HepG2 (cell line): ENCODE data around the gene NEIL1. TPM values are rescaled to one million over a fixed set of nuclear protein-coding genes. Genes with fewer than 3 reads are reported as not detected.

ENCODE experiments used
- ATRX ChIP-seq: sonication (generic); formaldehyde crosslinking; IDR thresholded peaks from 2 replicates; pipeline ENCODE4 v1.4.0; 2020; ENCODE audit warnings: missing genetic modification reagents, borderline replicate concordance
- BORCS8-MEF2B ChIP-seq: sonication (generic); formaldehyde crosslinking; IDR thresholded peaks from 2 replicates; pipeline ENCODE4 v1.8.0; 2022; ENCODE audit warnings: mild to moderate bottlenecking, missing genetic modification reagents
- ESRRA ChIP-seq: sonication (generic); formaldehyde crosslinking; IDR thresholded peaks from 2 replicates; pipeline ENCODE4 v1.5.1; 2020; ENCODE audit warnings: mild to moderate bottlenecking, low read depth, missing genetic modification reagents
- JARID2 ChIP-seq: sonication (generic); formaldehyde crosslinking; IDR thresholded peaks from 2 replicates; pipeline ENCODE4 v1.8.1; 2023; ENCODE audit warnings: missing genetic modification reagents, inconsistent platforms; ENCODE audit not compliant: insufficient replicate concordance
- MAFF ChIP-seq: IDR thresholded peaks from 2 replicates; pipeline ENCODE4 v1.6.1; 2011; ENCODE audit warnings: low read depth, low read length, improper control_type of control experiment
- NFKBIZ ChIP-seq: IDR thresholded peaks from 2 replicates; pipeline ENCODE4 v1.6.1; 2018; ENCODE audit warnings: missing genetic modification reagents, missing compliant biosample characterization
- NR2F2 ChIP-seq: IDR thresholded peaks from 2 replicates; pipeline ENCODE4 v1.6.1; 2012; ENCODE audit warnings: low read depth, inconsistent platforms, borderline replicate concordance
- PATZ1 ChIP-seq: sonication (generic); formaldehyde crosslinking; IDR thresholded peaks from 2 replicates; pipeline ENCODE4 v1.4.0; 2020; ENCODE audit warnings: missing genetic modification reagents
- PAX8 ChIP-seq: sonication (generic); formaldehyde crosslinking; IDR thresholded peaks from 2 replicates; pipeline ENCODE4 v1.8.0; 2022; ENCODE audit warnings: mild to moderate bottlenecking, missing genetic modification reagents, borderline replicate concordance
- PRDM15 ChIP-seq: sonication (generic); formaldehyde crosslinking; IDR thresholded peaks from 2 replicates; pipeline ENCODE4 v1.4.0; 2020; ENCODE audit warnings: missing genetic modification reagents
- SALL1 ChIP-seq: sonication (generic); formaldehyde crosslinking; IDR thresholded peaks from 2 replicates; pipeline ENCODE4 v1.8.0; 2022; ENCODE audit warnings: mild to moderate bottlenecking, missing genetic modification reagents
- SMYD3 ChIP-seq: sonication (generic); formaldehyde crosslinking; IDR thresholded peaks from 2 replicates; pipeline ENCODE4 v1.8.1; 2023; ENCODE audit warnings: mild to moderate bottlenecking, missing genetic modification reagents
- TMF1 ChIP-seq: sonication (generic); formaldehyde crosslinking; IDR thresholded peaks from 2 replicates; pipeline ENCODE4 v1.8.1; 2022; ENCODE audit warnings: low read depth, missing genetic modification reagents
- ZNF564 ChIP-seq: sonication (generic); formaldehyde crosslinking; IDR thresholded peaks from 2 replicates; pipeline ENCODE4 v1.8.1; 2023; ENCODE audit warnings: mild to moderate bottlenecking, missing genetic modification reagents
- ZSCAN12 ChIP-seq: sonication (generic); formaldehyde crosslinking; IDR thresholded peaks from 2 replicates; pipeline ENCODE4 v1.9.0; 2021; ENCODE audit warnings: mild to moderate bottlenecking, missing genetic modification reagents
- polyA plus RNA-seq, 8 experiments: library from polyadenylated mRNA; depleted of rRNA in 3 of 8; stranded (reverse) in 7 of 8; unstranded in 1 of 8; fragments of >200 nt; fragmentation: Illumina TruSeq in 4 of 8; extraction: Trizol in 4 of 8; gene quantifications; 2 replicates each; pipeline versions ENCODE4 v1.2.1 to v1.2.3, GENCODE V29; 2011 to 2016; ENCODE audit warnings: low read depth in 4 of 8, missing spikeins in 1 of 8, mixed read lengths in 1 of 8; ENCODE audit not compliant: insufficient read depth in 1 of 8
- total RNA-seq, 5 experiments: library from RNA; depleted of rRNA; stranded (reverse); fragments of >200 nt; fragmentation: Illumina TruSeq; extraction: Trizol; gene quantifications; 2 replicates each; pipeline ENCODE4 v1.2.3, GENCODE V29; 2016; ENCODE audit warnings: low read depth in 1 of 5
- TF ChIP-seq, protein P1 (sequence below): sonication (generic); formaldehyde crosslinking; IDR thresholded peaks from 2 replicates; pipeline ENCODE4 v1.4.0; 2020; ENCODE audit warnings: missing genetic modification reagents
- TF ChIP-seq, protein P2 (sequence below): sonication (generic); formaldehyde crosslinking; IDR thresholded peaks from 2 replicates; pipeline ENCODE4 v1.5.0; 2020; ENCODE audit warnings: mild to moderate bottlenecking, low read depth, missing genetic modification reagents, borderline replicate concordance
- TF ChIP-seq, protein P3 (sequence below): fragments of 450-650 bp; IDR thresholded peaks from 2 replicates; pipeline ENCODE4 v1.6.1; 2016

NEIL1 gene
- total and polyA plus RNA-seq, 2 of the 13 experiments (the other 11 are each of a cell fraction or from before 2014, with no cell fraction given): 10.4 to 15.5 TPM

- TF ChIP-seq, protein P1, sequence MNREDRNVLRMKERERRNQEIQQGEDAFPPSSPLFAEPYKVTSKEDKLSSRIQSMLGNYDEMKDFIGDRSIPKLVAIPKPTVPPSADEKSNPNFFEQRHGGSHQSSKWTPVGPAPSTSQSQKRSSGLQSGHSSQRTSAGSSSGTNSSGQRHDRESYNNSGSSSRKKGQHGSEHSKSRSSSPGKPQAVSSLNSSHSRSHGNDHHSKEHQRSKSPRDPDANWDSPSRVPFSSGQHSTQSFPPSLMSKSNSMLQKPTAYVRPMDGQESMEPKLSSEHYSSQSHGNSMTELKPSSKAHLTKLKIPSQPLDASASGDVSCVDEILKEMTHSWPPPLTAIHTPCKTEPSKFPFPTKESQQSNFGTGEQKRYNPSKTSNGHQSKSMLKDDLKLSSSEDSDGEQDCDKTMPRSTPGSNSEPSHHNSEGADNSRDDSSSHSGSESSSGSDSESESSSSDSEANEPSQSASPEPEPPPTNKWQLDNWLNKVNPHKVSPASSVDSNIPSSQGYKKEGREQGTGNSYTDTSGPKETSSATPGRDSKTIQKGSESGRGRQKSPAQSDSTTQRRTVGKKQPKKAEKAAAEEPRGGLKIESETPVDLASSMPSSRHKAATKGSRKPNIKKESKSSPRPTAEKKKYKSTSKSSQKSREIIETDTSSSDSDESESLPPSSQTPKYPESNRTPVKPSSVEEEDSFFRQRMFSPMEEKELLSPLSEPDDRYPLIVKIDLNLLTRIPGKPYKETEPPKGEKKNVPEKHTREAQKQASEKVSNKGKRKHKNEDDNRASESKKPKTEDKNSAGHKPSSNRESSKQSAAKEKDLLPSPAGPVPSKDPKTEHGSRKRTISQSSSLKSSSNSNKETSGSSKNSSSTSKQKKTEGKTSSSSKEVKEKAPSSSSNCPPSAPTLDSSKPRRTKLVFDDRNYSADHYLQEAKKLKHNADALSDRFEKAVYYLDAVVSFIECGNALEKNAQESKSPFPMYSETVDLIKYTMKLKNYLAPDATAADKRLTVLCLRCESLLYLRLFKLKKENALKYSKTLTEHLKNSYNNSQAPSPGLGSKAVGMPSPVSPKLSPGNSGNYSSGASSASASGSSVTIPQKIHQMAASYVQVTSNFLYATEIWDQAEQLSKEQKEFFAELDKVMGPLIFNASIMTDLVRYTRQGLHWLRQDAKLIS (CRISPR knock-in tag): no peak
- TF ChIP-seq PAX8 (CRISPR knock-in tag) (no peak), ESRRA (CRISPR knock-in tag) (no peak), SALL1 (CRISPR knock-in tag) (peak; percentile 68), TMF1 (CRISPR knock-in tag) (no peak), ZSCAN12 (CRISPR knock-in tag) (0 out of 2 replicates have a peak, but pooled peaks have one; percentile 48), PATZ1 (peak; percentile 95), PRDM15 (CRISPR knock-in tag) (peak; percentile 55; the same call in 1 of the 2 replicates), MAFF (no peak), JARID2 (CRISPR knock-in tag) (no peak), NFKBIZ (CRISPR knock-in tag) (no peak), SMYD3 (0 out of 2 replicates have a peak, but pooled peaks have one; percentile 35), ZNF564 (CRISPR knock-in tag) (no peak), BORCS8-MEF2B (CRISPR knock-in tag) (peak; percentile 75), NR2F2 (no peak), ATRX (CRISPR knock-in tag) (no peak)
- TF ChIP-seq, protein P2, sequence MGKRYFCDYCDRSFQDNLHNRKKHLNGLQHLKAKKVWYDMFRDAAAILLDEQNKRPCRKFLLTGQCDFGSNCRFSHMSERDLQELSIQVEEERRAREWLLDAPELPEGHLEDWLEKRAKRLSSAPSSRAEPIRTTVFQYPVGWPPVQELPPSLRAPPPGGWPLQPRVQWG: no peak
- TF ChIP-seq, protein P3, sequence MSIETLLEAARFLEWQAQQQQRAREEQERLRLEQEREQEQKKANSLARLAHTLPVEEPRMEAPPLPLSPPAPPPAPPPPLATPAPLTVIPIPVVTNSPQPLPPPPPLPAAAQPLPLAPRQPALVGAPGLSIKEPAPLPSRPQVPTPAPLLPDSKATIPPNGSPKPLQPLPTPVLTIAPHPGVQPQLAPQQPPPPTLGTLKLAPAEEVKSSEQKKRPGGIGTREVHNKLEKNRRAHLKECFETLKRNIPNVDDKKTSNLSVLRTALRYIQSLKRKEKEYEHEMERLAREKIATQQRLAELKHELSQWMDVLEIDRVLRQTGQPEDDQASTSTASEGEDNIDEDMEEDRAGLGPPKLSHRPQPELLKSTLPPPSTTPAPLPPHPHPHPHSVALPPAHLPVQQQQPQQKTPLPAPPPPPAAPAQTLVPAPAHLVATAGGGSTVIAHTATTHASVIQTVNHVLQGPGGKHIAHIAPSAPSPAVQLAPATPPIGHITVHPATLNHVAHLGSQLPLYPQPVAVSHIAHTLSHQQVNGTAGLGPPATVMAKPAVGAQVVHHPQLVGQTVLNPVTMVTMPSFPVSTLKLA: no peak
Observed at GRCh38 chr15:75347222-75348033, 589 bp downstream of the NEIL1 start (continued).
